Measurements from ENCODE around the gene LARGE1.
A peak's percentile ranks its signal among the peaks of the same experiment; 100 is the strongest.

The LARGE1 gene

DNA sequence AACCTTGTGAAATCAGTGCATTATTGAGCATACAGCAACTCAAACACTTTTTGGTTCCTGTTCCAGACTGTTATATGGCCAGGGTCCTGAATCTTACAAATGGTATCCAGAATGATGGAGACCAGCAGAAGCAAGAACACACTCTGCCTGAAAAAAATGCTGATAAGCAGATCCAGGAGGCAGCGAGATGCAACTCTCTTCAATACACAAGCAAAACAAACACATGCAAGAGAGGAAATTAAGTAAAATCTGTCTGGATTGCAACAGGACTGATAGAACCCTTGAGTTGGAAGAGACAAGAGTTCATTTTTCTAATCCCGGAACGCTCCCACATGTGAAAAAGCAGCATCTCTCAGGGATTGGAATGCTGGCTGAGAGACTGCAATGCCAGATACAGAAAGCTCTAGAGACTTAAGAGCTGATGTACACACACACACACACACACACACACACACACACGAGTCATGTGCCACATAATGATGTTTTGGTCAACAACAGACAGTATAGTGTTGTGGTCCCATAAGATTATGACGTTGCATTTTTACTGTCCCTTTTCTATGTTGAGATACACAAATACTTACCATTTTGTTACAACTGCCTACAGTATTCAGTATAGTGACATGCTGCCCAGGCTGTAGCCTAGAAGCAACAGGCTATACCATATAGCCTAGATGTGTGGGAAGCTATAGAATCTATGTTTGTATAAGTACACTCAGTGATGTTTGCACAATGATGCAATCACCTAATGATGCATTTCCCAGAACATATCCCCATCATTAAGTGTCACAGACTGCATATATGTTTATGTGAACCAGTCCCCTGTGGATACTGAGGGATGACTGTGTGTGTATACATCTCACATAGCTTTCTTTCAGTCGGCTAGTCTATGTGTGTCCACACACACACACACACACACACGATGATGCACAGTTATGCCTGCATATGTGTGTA lies 406.6 kb downstream of the LARGE1 start:
- peaks cover 14% of the 10 kb centered on the region for H3K27me3 Mint-ChIP-seq (ENCODE audit: low read depth)
- H3K9me3 Mint-ChIP-seq, result no peaks in the 10 kb centered on the region
- H3K4me1 Mint-ChIP-seq, result peaks cover 16% of the 10 kb centered on the region

DNA sequence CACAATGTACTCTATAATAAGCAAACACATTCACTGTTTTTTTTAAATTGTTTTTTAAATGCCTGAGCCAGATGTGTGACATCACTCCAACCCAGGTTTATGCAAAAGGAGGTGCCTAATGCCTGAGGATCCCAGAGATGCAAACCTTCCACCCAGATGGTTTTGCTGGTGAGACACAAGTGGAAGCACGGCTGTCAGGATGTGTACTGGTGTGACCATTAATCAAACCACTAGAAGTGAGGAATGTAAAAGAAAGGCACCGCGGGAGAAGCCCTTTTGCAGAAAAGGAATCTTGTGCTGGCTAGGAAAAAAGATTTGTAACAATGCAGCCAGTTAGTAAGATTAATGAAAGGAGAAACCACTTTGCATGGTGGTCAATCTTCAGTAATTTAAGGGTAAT lies 407.4 kb downstream of the LARGE1 start:
- TF ChIP-seq, protein P1, sequence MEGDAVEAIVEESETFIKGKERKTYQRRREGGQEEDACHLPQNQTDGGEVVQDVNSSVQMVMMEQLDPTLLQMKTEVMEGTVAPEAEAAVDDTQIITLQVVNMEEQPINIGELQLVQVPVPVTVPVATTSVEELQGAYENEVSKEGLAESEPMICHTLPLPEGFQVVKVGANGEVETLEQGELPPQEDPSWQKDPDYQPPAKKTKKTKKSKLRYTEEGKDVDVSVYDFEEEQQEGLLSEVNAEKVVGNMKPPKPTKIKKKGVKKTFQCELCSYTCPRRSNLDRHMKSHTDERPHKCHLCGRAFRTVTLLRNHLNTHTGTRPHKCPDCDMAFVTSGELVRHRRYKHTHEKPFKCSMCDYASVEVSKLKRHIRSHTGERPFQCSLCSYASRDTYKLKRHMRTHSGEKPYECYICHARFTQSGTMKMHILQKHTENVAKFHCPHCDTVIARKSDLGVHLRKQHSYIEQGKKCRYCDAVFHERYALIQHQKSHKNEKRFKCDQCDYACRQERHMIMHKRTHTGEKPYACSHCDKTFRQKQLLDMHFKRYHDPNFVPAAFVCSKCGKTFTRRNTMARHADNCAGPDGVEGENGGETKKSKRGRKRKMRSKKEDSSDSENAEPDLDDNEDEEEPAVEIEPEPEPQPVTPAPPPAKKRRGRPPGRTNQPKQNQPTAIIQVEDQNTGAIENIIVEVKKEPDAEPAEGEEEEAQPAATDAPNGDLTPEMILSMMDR (IDR thresholded peaks at IDR 0.05; ENCODE audit: unreplicated experiment in 3 of 3), result no peak
- no peak overlapping the region for H3K4me3 Mint-ChIP-seq
- H3K36me3 Mint-ChIP-seq (ENCODE audit: low read depth), result no peaks in the 10 kb centered on the region
- H3K27ac Mint-ChIP-seq, result peak overlapping the region in 1 of 3 experiments; percentile 49
- H3K4me1 Mint-ChIP-seq, result peaks cover 16% of the 10 kb centered on the region
- no peaks in the 10 kb centered on the region for H3K9me3 Mint-ChIP-seq
- H3K27me3 Mint-ChIP-seq (ENCODE audit: low read depth), result peaks cover 14% of the 10 kb centered on the region

More for the DNA sequence above, 406.6 kb downstream of the LARGE1 start:
- H3K27ac Mint-ChIP-seq, result no peak overlapping the region
- H3K4me3 Mint-ChIP-seq, result no peak overlapping the region
- TF ChIP-seq, protein P1 (IDR thresholded peaks at IDR 0.05; ENCODE audit: unreplicated experiment in 3 of 3), result no peak
- H3K36me3 Mint-ChIP-seq (ENCODE audit: low read depth), result no peaks in the 10 kb centered on the region

DNA sequence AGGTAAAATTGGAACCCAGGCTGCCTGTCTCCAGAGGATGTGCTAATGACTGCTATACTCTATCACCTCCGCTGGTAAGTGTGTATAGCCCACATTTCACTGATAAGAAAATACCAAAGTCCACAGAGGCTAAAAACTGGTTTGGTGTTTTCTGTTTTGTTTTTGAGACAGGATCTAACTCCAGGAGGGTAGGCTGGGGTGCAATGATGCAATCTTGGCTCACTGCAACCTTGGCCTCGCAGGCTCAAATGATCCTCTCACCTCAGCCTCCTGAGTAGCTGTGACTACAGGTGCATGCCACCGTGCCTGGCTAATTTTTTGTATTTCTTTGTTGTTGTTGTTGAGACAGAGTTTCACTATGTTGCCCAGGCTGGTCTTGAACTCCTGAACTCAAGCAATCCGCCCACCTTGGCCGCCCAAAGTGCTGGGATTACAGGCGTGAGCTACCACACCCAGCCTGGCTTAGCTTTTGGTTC lies 409.8 kb downstream of the LARGE1 start:
- Mint-ChIP-seq H3K27me3 (ENCODE audit: low read depth) (no peaks in the 10 kb centered on the region), H3K4me1 (peaks cover 11% of the 10 kb centered on the region)

DNA sequence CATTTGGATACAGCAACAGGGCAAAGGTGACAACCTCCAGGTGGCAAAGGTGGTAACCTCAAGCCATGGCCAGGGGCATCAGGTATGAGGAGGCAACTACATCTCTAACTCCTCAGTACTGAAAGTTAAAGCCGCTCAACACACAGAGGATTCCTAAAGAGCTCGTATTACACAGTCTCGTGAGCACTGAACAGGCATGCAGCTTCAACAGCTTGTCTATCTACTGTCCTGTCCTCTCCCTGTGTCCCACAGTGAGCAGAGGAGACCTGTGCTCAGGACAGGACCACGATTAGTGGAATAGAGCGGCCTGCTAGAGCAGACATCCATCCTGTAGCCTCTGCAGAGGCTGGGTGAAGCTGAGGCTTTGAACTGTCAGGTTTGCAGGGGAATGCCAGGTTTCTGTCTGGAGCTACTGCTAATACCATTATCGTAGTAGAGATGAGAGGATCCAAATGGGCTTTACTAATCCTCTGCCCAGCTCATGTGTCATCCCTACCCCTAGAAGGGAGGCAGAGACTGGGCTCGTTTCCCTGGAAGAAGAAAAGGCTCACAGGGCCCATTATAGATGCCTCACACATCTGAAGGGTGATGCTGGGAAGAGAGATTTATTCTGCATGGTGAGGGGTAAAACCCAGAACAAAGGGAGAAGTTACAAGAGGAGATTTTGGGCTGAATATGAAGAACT lies 415.2 kb downstream of the LARGE1 start:
- no peak overlapping the region for H3K4me3 Mint-ChIP-seq
- TF ChIP-seq, protein P1 (IDR thresholded peaks at IDR 0.05; ENCODE audit: unreplicated experiment in 3 of 3), result no peak

More for the DNA sequence above, 409.8 kb downstream of the LARGE1 start:
- Mint-ChIP-seq H3K9me3 (no peaks in the 10 kb centered on the region), H3K27ac (no peak overlapping the region), H3K4me3 (no peak overlapping the region), H3K36me3 (ENCODE audit: low read depth) (no peaks in the 10 kb centered on the region)
- TF ChIP-seq, protein P1 (IDR thresholded peaks at IDR 0.05; ENCODE audit: unreplicated experiment in 3 of 3), result no peak

DNA sequence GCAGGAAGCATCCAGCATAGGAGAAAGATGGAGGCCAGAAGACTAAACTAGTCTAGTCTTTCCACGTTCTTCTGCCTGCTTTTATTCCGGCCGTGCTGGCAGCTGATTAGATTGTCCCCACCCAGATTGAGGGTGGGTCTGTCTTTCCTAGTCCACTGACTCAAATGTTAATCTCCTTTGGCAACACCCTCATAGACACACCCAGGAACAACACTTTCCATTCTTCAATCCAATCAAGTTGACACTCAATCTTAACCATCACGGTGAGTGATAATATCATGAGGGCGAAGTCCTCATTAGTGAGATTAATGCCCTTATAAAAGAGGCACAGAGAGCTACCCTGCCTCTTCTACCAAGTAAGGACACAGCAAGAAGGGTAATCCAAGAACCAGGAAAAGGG lies 424.2 kb downstream of the LARGE1 start:
- Mint-ChIP-seq H3K9me3 (no peaks in the 10 kb centered on the region), H3K4me1 (peaks cover 12% of the 10 kb centered on the region), H3K4me3 (no peak overlapping the region), H3K27ac (no peak overlapping the region), H3K27me3 (ENCODE audit: low read depth) (no peaks in the 10 kb centered on the region), H3K36me3 (ENCODE audit: low read depth) (no peaks in the 10 kb centered on the region)
- TF ChIP-seq, protein P1 (IDR thresholded peaks at IDR 0.05; ENCODE audit: unreplicated experiment in 3 of 3), result no peak

More for the DNA sequence above, 415.2 kb downstream of the LARGE1 start:
- peaks cover 10% of the 10 kb centered on the region for H3K4me1 Mint-ChIP-seq
- H3K36me3 Mint-ChIP-seq (ENCODE audit: low read depth), result no peaks in the 10 kb centered on the region
- no peaks in the 10 kb centered on the region for H3K9me3 Mint-ChIP-seq
- H3K27me3 Mint-ChIP-seq (ENCODE audit: low read depth), result no peaks in the 10 kb centered on the region
- H3K27ac Mint-ChIP-seq, result no peak overlapping the region

All from nephron (organoid).